Measurements from ENCODE around the gene S100A9.

DNA sequence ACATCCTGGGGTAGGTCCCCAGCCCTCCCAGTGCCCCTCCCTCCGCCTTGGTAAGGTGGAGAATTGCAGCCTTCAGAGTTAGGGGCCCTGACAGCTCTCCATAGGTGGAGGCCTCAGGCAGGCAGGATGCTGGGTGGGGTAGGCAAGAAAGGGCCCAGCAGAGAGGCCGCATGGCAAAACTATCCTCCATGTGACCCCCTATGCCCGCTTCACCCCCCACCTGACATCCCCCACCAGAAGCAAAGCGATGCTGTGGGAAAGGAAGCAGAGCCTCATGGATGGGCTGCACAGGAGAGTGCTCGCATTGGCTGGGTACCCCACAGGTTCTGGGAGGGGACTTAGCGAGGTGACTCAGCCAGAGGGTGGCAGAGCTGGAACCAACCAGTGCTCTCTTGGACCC, 1.6 kb downstream of the S100A9 start:
- TF ChIP-seq, protein P1, sequence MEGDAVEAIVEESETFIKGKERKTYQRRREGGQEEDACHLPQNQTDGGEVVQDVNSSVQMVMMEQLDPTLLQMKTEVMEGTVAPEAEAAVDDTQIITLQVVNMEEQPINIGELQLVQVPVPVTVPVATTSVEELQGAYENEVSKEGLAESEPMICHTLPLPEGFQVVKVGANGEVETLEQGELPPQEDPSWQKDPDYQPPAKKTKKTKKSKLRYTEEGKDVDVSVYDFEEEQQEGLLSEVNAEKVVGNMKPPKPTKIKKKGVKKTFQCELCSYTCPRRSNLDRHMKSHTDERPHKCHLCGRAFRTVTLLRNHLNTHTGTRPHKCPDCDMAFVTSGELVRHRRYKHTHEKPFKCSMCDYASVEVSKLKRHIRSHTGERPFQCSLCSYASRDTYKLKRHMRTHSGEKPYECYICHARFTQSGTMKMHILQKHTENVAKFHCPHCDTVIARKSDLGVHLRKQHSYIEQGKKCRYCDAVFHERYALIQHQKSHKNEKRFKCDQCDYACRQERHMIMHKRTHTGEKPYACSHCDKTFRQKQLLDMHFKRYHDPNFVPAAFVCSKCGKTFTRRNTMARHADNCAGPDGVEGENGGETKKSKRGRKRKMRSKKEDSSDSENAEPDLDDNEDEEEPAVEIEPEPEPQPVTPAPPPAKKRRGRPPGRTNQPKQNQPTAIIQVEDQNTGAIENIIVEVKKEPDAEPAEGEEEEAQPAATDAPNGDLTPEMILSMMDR (conservative IDR thresholded peaks at IDR 0.05 in 1 of 2, IDR thresholded peaks at IDR 0.05 in 1 of 2; ENCODE audit: extremely low read depth in 1 of 2, insufficient read depth in 1 of 2, low read depth in 1 of 2, low read length in 2 of 2): no peak
- no peak for TF ChIP-seq EZH2 (IDR thresholded peaks at IDR 0.05; ENCODE audit: borderline replicate concordance, low read length)
